ENCODE results near the gene PKNOX2.

PKNOX2 gene

DNA sequence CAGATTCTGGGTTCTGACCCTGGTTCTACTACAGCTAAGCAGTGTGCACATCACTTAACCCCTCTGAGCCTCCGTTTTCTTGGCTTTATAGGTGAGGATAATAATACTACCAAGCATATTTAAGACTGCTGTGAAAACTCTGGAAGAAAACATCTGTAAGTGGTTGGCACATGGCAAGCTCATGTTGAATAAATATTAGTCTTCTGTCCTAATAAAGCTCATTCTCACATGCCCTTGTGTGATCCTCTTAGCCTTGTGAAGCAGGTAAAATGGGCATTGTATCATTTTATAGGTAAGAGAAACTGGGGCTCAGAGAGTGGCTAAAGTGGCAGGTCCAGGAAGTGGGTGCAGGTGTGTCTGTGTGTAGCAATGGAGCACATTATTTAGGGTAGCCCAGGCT, 8.5 kb downstream of the PKNOX2 start:
- TF ChIP-seq, protein P1, sequence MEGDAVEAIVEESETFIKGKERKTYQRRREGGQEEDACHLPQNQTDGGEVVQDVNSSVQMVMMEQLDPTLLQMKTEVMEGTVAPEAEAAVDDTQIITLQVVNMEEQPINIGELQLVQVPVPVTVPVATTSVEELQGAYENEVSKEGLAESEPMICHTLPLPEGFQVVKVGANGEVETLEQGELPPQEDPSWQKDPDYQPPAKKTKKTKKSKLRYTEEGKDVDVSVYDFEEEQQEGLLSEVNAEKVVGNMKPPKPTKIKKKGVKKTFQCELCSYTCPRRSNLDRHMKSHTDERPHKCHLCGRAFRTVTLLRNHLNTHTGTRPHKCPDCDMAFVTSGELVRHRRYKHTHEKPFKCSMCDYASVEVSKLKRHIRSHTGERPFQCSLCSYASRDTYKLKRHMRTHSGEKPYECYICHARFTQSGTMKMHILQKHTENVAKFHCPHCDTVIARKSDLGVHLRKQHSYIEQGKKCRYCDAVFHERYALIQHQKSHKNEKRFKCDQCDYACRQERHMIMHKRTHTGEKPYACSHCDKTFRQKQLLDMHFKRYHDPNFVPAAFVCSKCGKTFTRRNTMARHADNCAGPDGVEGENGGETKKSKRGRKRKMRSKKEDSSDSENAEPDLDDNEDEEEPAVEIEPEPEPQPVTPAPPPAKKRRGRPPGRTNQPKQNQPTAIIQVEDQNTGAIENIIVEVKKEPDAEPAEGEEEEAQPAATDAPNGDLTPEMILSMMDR (IDR thresholded peaks at IDR 0.05; ENCODE audit: control insufficient read depth, extremely low read depth, insufficient read depth): no peak
- DNase-seq (ENCODE audit: low read depth): no peak

DNA sequence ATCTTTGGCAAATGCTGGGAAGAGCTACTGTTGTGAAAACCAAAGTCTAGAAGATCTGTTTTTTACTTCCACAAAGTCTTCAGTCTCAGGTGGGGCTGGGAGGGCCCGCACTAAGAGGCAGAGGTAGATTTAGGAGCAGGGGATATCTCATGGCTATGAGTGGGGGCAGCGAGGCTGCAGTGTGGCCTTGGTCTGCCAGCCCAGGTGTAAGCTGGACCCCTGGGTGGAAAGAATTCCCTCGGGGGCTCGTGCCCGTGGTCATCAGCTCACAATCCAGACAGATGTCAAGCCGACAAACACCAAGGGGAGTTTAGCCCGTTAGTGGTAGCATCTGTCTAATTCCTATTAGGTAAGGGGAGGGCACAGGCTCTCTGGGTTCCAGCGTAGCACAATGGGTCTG, 9.0 kb downstream of the PKNOX2 start:
- H3K4me3 ChIP-seq (ENCODE audit: low read depth, low read length): no peak overlapping the region
- TF ChIP-seq, protein P1 (IDR thresholded peaks at IDR 0.05; ENCODE audit: control insufficient read depth, extremely low read depth, insufficient read depth): no peak
- no peak for DNase-seq (ENCODE audit: low read depth)

More for the DNA sequence above, 8.5 kb downstream of the PKNOX2 start:
- H3K4me3 ChIP-seq (ENCODE audit: low read depth, low read length): no peak overlapping the region

DNA sequence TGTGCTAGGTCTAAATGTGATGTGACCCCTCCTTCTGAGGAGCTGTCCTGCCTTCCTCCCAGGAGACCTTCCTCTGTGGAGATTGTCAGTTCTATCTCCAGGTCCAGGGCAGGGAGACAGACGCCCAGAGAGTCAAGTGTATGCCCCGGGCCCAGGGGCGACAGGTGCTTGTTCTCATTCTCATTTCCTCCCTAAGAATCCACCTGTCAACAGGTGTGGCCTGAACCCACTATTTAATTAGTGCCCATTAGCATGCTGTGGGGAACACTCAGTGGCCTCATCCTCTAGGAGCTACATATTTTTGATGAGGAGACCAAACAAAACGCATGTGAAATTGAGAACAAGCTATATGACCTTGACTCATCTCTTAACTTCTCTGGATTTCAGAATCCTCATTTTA, 9.5 kb downstream of the PKNOX2 start:
- DNase-seq (ENCODE audit: low read depth): no peak
- TF ChIP-seq, protein P1 (IDR thresholded peaks at IDR 0.05; ENCODE audit: control insufficient read depth, extremely low read depth, insufficient read depth): no peak
- no peak overlapping the region for H3K4me3 ChIP-seq (ENCODE audit: low read depth, low read length)

DNA sequence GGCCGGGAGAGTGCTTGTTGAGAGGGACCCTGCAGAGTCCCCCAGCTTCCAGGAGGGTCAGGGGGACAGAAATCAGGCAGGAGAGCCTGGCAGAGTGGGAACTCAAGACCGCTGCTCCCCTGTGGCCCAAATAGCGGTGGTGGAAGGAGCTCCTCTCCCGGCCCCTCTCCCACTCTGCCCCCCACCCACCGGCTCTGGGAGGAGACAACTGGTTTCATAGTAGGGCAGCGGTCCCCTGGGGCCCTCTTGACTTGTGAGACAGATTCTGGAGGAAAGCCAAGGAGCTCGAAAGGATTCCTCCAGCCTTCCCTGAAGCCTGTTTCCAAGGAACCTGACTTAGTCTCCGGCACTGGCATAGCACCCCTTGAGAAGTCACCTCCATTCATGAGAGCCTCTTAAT, 10.1 kb downstream of the PKNOX2 start:
- DNase-seq (ENCODE audit: low read depth): no peak
- TF ChIP-seq, protein P1 (IDR thresholded peaks at IDR 0.05; ENCODE audit: control insufficient read depth, extremely low read depth, insufficient read depth): no peak
- H3K4me3 ChIP-seq (ENCODE audit: low read depth, low read length): no peak overlapping the region

DNA sequence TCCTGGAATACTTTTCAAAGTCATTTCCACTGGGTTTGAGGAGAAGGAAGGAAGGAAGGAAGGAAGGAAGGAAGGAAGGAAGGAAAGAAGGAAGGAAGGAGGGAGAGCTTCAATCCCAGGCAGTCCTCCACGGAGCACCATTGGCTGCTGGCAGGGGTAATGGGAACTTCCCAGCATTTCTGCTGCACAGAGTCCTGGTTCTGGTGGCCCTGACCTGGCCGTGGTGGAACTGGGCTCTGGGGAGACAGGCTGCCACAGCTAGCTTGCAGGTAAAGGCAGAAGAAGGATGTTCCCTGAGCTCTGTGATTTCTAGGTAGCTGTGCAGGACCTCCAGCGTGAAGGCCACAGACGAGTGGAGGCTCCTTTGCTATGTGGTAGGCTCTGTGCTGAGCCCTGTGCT, 10.6 kb downstream of the PKNOX2 start:
- no peak for DNase-seq (ENCODE audit: low read depth)
- H3K4me3 ChIP-seq (ENCODE audit: low read depth, low read length): no peak overlapping the region
- TF ChIP-seq, protein P1 (IDR thresholded peaks at IDR 0.05; ENCODE audit: control insufficient read depth, extremely low read depth, insufficient read depth): no peak

DNA sequence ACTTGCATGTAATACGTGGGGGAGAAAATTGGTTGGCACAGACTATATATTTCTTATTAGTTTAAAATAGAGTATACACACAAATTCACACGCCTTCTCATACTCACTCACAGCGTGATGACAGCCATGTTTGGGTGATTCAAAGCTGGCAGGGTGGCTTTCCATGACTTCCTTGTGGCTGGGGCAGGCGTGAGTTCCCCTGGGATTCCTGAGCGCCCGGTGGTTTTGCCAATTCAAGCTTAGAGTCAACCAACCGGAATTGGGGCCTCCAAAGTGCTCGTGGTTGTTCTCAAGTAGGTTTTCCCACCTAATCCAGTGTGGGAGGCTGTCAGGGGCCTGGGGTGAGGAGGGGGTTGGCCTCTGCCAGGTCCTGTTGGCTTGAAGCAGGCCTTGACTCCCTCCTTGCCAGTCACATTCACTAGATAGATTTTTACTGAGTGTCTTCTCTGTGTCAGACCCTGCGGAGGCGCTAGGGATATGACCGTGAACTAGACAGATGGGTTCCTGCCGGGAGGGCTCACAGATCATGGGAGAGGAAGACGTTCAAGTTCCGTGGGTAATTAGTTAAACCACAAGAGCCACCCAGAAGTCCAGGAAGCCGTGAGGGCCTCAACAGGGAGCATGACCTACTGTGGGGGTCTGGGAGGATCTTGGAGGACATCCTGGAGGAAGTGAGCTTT, 11.5 kb downstream of the PKNOX2 start:
- no peak for DNase-seq (ENCODE audit: low read depth)
- TF ChIP-seq, protein P1 (IDR thresholded peaks at IDR 0.05; ENCODE audit: control insufficient read depth, extremely low read depth, insufficient read depth): no peak
- no peak overlapping the region for H3K4me3 ChIP-seq (ENCODE audit: low read depth, low read length)

DNA sequence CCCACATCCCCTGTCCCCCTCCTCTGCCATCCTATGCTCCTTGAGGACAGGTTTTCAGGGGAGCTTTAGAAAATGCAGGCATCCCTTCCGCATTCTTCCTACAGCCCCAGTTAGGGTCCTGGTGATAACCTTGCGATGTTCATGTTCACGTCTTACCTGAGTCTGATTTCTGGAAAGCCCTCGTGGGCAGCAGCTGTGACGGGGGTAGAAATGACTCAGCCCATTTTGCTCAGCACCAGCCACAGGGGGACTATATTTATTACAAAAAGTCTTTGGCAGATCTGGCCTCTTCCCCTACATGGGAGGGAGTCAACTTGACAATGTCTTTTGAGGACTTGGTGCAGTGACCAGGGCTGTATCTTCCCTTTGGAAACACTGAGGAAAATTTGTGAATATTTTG, 12.3 kb downstream of the PKNOX2 start:
- TF ChIP-seq, protein P1 (IDR thresholded peaks at IDR 0.05; ENCODE audit: control insufficient read depth, extremely low read depth, insufficient read depth): no peak
- no peak for DNase-seq (ENCODE audit: low read depth)
- no peak overlapping the region for H3K4me3 ChIP-seq (ENCODE audit: low read depth, low read length)
